Esophagus squamous epithelium (tissue), 5 donors: Measurements from ENCODE around the gene DLGAP1. TPM values are rescaled to one million over a fixed set of nuclear protein-coding genes. Genes with fewer than 3 reads are reported as not detected.

Experiments
- DNase-seq: peaks from one replicate; lab custom pipeline; 2025; lab: John Stamatoyannopoulos, UW
- H3K27ac ChIP-seq, 4 donors: fragments of 200-600 bp; sonication (generic); one replicate each; pipeline ENCODE4 v1.5.1; 2016 to 2019; ENCODE audit warnings: mild to moderate bottlenecking in 1 of 4
- H3K27me3 ChIP-seq, 4 donors: fragments of 200-600 bp; sonication (generic); 1 replicate in 3 of 4; 2 replicates in 1 of 4; pipeline versions ENCODE4 v1.5.1 to v1.6.0; 2017 to 2021; ENCODE audit warnings: antibody characterized with exemption in 1 of 4
- H3K36me3 ChIP-seq, 3 donors: fragments of 200-600 bp; sonication (generic); one replicate each; pipeline ENCODE4 v1.5.1; 2016 to 2019
- H3K4me1 ChIP-seq, 3 donors: fragments of 200-600 bp; sonication (generic); one replicate each; pipeline ENCODE4 v1.5.1; 2017 to 2019
- H3K4me3 ChIP-seq, 4 donors: fragments of 200-600 bp; sonication (generic); 1 replicate in 3 of 4; 2 replicates in 1 of 4; pipeline ENCODE4 v1.5.1; 2016 to 2019; ENCODE audit warnings: mild to moderate bottlenecking in 2 of 4, moderate library complexity in 1 of 4
- H3K9me3 ChIP-seq, 3 donors: fragments of 200-600 bp; sonication (generic); one replicate each; pipeline ENCODE4 v1.5.1; 2016 to 2019
- CTCF ChIP-seq, 6 experiments: fragments of 450-650 bp in 4 of 6; fragments of 200-600 bp in 2 of 6; sonication (generic) in 2 of 6; IDR thresholded peaks; one replicate each; pipeline ENCODE4 v1.5.1; 2016 to 2019; ENCODE audit warnings: antibody characterized with exemption in 6 of 6, mild to moderate bottlenecking in 4 of 6, moderate library complexity in 4 of 6
- POLR2A ChIP-seq, 4 donors: fragments of 450-650 bp; IDR thresholded peaks; one replicate each; pipeline ENCODE4 v1.6.1; 2017; ENCODE audit warnings: antibody characterized with exemption in 4 of 4, mild to moderate bottlenecking in 4 of 4, moderate library complexity in 3 of 4
- WGBS, 2 donors: methylation state at CpG; one replicate each; pipeline ENCODE4 v1.1.5; 2018; 5-methylcytosine and 5-hydroxymethylcytosine counted together
- intact Hi-C: fragments of 100-400 bp; cut with DNase I; formaldehyde crosslinking; loops from one replicate; pipeline ENCODE4 v1.15.0; 2022
- total RNA-seq, 4 donors: library from RNA; depleted of rRNA; stranded (reverse); fragments of >200 nt; gene quantifications; one replicate each; pipeline ENCODE4 v1.1.0, GENCODE V29; 2016
- donor health status: DM: yes; HTN: yes; CAD: no.

DLGAP1 gene
- total RNA-seq, 4 donors from 2014 or later, result 0.09 to 1.5 (median 0.52) TPM

DNA sequence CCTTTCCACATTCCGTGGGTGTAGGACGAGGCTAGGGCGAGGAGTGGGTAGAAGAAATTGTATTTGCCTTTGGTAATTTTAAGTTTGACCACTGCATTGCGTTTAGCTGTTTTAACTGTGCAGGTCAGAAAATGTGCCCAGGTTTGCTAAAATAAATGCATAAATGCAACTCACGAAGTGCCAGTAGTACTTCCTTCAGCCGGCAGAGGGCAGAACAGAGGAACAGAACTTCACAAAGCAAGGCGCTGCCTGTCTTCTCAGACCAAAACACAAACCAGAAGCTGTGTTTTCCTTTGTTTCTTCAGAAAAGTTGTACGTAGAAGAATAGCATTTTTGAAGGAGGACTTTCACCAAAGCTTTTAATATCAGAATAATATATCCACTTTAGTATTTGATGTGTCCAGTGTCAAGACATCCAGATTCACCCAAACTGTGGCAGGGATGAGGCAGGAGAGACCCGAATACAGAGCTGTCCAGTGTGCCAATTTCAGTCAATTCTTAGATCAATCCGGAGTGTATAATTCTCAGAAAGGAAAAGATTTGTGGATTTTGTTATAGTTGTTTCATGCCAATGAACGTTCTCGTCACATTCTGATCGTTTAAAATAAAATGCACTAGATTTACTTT is 348.6 kb downstream of the DLGAP1 start:
- Histone ChIP-seq H3K4me1 (no peaks in the 10 kb centered on the region), H3K27ac (no peak overlapping the region), H3K9me3 (no peaks in the 10 kb centered on the region), H3K4me3 (peak overlapping the region in 3 of 4 donors; percentile 5 to 31 (median 10)), H3K27me3 (no peaks in the 10 kb centered on the region), H3K36me3 (no peaks in the 10 kb centered on the region)
- TF ChIP-seq CTCF (IDR thresholded peaks at IDR 0.05) (peak; percentile 33 to 83 (median 78)), POLR2A (IDR thresholded peaks at IDR 0.05) (no peak)
- intact Hi-C loops, result loop anchor here (10.0 kb wide), 1 partner anchor 948 kb away; no protein-coding TSS in a partner anchor
- DNase-seq, result no peak
- WGBS, 2 donors, result 28 to 40% methylated on average over 13 of the region's 13 CpGs

DNA sequence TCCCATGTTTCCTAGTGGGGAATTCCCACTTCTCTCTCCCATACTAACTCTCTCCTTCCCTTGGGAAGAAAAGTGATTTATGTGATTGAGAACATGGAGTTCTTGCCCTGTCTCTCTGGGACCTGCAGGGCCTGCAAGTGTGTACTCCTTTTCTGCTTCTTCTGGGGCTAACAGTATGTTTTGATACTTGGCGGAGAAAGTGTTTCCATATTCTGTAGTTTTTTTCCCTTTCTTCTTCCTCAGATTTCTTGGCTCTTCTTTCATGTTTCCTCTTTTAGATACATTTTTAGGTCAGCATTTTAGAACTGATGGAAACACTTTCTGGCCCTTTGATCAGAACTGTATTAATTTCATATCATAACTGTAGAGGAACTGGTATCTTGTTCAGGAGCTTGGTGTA is 352.2 kb downstream of the DLGAP1 start:
- Histone ChIP-seq H3K27ac (no peak overlapping the region), H3K4me1 (no peaks in the 10 kb centered on the region), H3K36me3 (no peaks in the 10 kb centered on the region), H3K27me3 (no peaks in the 10 kb centered on the region), H3K4me3 (no peak overlapping the region), H3K9me3 (no peaks in the 10 kb centered on the region)
- 76 to 100% methylated on average over 1 of the region's 1 CpG for WGBS, 2 donors
- no peak for DNase-seq
- intact Hi-C loops, result loop anchor here (10.0 kb wide), 1 partner anchor 952 kb away; no protein-coding TSS in a partner anchor
- TF ChIP-seq CTCF (IDR thresholded peaks at IDR 0.05) (no peak), POLR2A (IDR thresholded peaks at IDR 0.05) (no peak)

GRCh38 chr18:4101009-4101408 is 354.1 kb downstream of the DLGAP1 start:
- no peaks in the 10 kb centered on the region for H3K27me3 ChIP-seq
- WGBS, 2 donors, result 74 to 85% methylated on average over 5 of the region's 5 CpGs
- no peak overlapping the region for H3K4me3 ChIP-seq
- H3K27ac ChIP-seq, result no peak overlapping the region
- H3K4me1 ChIP-seq, result no peaks in the 10 kb centered on the region
- intact Hi-C loops, result loop anchor here (10.0 kb wide), 1 partner anchor 954 kb away; no protein-coding TSS in a partner anchor
- no peaks in the 10 kb centered on the region for H3K9me3 ChIP-seq
- DNase-seq, result no peak
- no peak for TF ChIP-seq POLR2A (IDR thresholded peaks at IDR 0.05)
- TF ChIP-seq CTCF (IDR thresholded peaks at IDR 0.05), result no peak
- H3K36me3 ChIP-seq, result no peaks in the 10 kb centered on the region

DNA sequence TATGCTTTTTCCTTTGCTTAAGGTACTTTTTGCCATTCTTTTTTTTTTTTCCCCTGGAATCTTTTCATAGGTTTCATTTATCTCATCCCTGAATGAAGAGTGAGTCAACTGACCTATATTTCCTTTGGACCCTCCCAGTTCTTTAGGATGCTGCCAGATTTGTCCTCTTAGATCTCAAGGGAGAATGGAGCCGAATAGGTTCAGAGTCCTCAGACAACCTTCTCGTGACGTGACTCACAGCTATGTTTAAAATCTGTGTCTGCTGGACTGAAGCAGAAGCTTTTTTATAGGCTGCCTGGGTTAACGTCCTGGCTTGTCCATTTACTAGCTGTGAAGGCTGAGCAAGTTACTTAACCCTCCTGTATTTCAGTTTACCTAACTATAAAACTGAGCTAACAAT is 358.6 kb downstream of the DLGAP1 start:
- Histone ChIP-seq H3K4me3 (no peak overlapping the region), H3K4me1 (no peaks in the 10 kb centered on the region), H3K9me3 (no peaks in the 10 kb centered on the region), H3K27me3 (no peaks in the 10 kb centered on the region), H3K27ac (no peak overlapping the region), H3K36me3 (no peaks in the 10 kb centered on the region)
- intact Hi-C loops, result no loop called here
- 10 to 26% methylated on average over 4 of the region's 4 CpGs for WGBS, 2 donors
- DNase-seq, result no peak
- TF ChIP-seq POLR2A (IDR thresholded peaks at IDR 0.05) (no peak), CTCF (IDR thresholded peaks at IDR 0.05) (no peak)

DNA sequence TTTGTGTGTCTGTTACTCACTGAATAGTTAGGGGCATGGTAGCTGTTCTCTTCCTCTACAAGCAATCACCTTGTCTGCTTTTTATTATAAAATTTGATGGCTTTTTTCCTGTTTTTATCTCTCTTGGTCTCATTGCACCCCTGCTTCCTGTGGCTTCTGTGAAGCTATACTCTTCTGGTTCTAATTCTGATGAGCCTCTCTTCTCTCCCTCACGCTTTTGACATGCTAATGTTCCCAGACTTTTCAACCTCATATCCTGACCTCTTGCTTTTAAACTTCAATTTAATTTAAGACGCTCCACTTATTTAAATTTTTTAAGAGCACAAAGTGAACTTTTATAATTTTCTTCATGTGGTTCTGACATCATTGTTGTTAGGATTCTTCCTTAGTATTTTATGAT is 361.4 kb downstream of the DLGAP1 start:
- TF ChIP-seq POLR2A (IDR thresholded peaks at IDR 0.05), result no peak
- no peak for TF ChIP-seq CTCF (IDR thresholded peaks at IDR 0.05)
- Histone ChIP-seq H3K4me1 (no peaks in the 10 kb centered on the region), H3K4me3 (no peak overlapping the region), H3K9me3 (no peaks in the 10 kb centered on the region), H3K36me3 (no peaks in the 10 kb centered on the region), H3K27ac (no peak overlapping the region), H3K27me3 (no peaks in the 10 kb centered on the region)
- intact Hi-C loops, result no loop called here
- no peak for DNase-seq
- WGBS, 2 donors, result 47 to 71% methylated on average over 2 of the region's 2 CpGs
